SK-N-SH (cell line): ENCODE results near the gene SLC50A1. TPM values are rescaled to one million over a fixed set of nuclear protein-coding genes. Genes with fewer than 3 reads are reported as not detected.

Experiments used
- CTCF ChIA-PET: fragments of 300-600, 350-600 bp; formaldehyde crosslinking; extraction: SDS; loops from one replicate; lab custom pipeline; 2021; lab: Yijun Ruan, JAX
- POLR2A ChIA-PET: fragments of 350-600 bp; sonication (Branson Sonifier 250); formaldehyde crosslinking; extraction: SDS; loops from one replicate; lab custom pipeline; 2020; ENCODE audit warnings: antibody characterized with exemption, inconsistent platforms; lab: Yijun Ruan, JAX
- DNase-seq: peaks from one replicate; pipeline ENCODE4 v3.0.0; 2012
- H2AFZ ChIP-seq: fragments of 200-600 bp; sonication (generic); 2 replicates; pipeline ENCODE4 v1.8.1; 2016; ENCODE audit warnings: antibody characterized with exemption, mild to moderate bottlenecking, low read depth
- H3F3A ChIP-seq: fragments of 200-600 bp; sonication (generic); replicated peaks from 2 replicates; pipeline ENCODE3; 2016; ENCODE audit warnings: antibody characterized with exemption, mild to moderate bottlenecking; ENCODE audit not compliant: insufficient read depth
- H3K27ac ChIP-seq, 2 experiments: fragments of 200-500 bp in 1 of 2; fragments of 200-600 bp in 1 of 2; sonication (Bioruptor generic) in 1 of 2; sonication (generic), shearing (Covaris generic) in 1 of 2; 2 replicates each; pipeline versions ENCODE4 v1.5.1 to v1.6.1; 2014 to 2016; ENCODE audit warnings: low read depth in 2 of 2, inconsistent platforms in 1 of 2, low read length in 1 of 2, mild to moderate bottlenecking in 1 of 2, mixed read lengths in 1 of 2
- H3K27me3 ChIP-seq: fragments of 200-600 bp; sonication (generic), shearing (Covaris generic); 2 replicates; pipeline ENCODE4 v1.6.1; 2016; ENCODE audit warnings: mixed run types; ENCODE audit not compliant: insufficient read depth
- H3K36me3 ChIP-seq, 2 experiments: fragments of 200-500 bp in 1 of 2; fragments of 200-600 bp in 1 of 2; sonication (Bioruptor generic) in 1 of 2; sonication (generic) in 1 of 2; replicated peaks in 1 of 2; 2 replicates each; pipeline versions ENCODE3 to v1.5.1; 2014 to 2016; ENCODE audit warnings: low read length in 1 of 2, mild to moderate bottlenecking in 1 of 2; ENCODE audit not compliant: insufficient read depth in 2 of 2, control insufficient read depth in 1 of 2
- H3K4me1 ChIP-seq, 2 experiments: fragments of 200-500 bp in 1 of 2; fragments of 200-600 bp in 1 of 2; sonication (Bioruptor generic) in 1 of 2; sonication (generic), shearing (Covaris generic) in 1 of 2; 2 replicates each; pipeline versions ENCODE4 v1.5.1 to v1.6.1; 2014 to 2016; ENCODE audit warnings: low read depth in 1 of 2, low read length in 1 of 2, mixed run types in 1 of 2; ENCODE audit not compliant: insufficient read depth in 2 of 2, control insufficient read depth in 1 of 2
- H3K4me2 ChIP-seq: fragments of 200-600 bp; sonication (generic), shearing (Covaris generic); 2 replicates; pipeline ENCODE4 v1.6.1; 2017; ENCODE audit warnings: mixed run types
- H3K4me3 ChIP-seq, 2 experiments: fragments of 200-500 bp in 1 of 2; fragments of 200-600 bp in 1 of 2; sonication (Bioruptor generic) in 1 of 2; sonication (generic), shearing (Covaris generic) in 1 of 2; 2 replicates each; pipeline versions ENCODE4 v1.5.1 to v1.8.1; 2014 to 2016; ENCODE audit warnings: low read depth in 2 of 2, inconsistent platforms in 1 of 2, low read length in 1 of 2, mild to moderate bottlenecking in 1 of 2, mixed read lengths in 1 of 2, moderate library complexity in 1 of 2
- H3K79me2 ChIP-seq: fragments of 200-600 bp; sonication (generic); 2 replicates; pipeline ENCODE4 v1.8.1; 2017; ENCODE audit warnings: mild to moderate bottlenecking; ENCODE audit not compliant: insufficient read depth
- H3K9ac ChIP-seq: fragments of 200-600 bp; sonication (generic); 2 replicates; pipeline ENCODE4 v1.6.1; 2017; ENCODE audit warnings: mixed run types
- H3K9me2 ChIP-seq: fragments of 200-600 bp; sonication (generic); 2 replicates; pipeline ENCODE4 v1.6.1; 2017; ENCODE audit warnings: mixed run types
- H3K9me3 ChIP-seq: fragments of 200-600 bp; sonication (generic); 2 replicates; pipeline ENCODE4 v1.6.1; 2017; ENCODE audit warnings: mixed run types, mild to moderate bottlenecking, moderate library complexity
- H4K20me1 ChIP-seq: fragments of 200-600 bp; sonication (generic); 2 replicates; pipeline ENCODE4 v1.6.1; 2017; ENCODE audit warnings: mild to moderate bottlenecking, mixed run types; ENCODE audit not compliant: insufficient read depth
- FOSL2 ChIP-seq: IDR thresholded peaks from 2 replicates; pipeline ENCODE4 v1.4.0; 2012; ENCODE audit warnings: low read depth, mild to moderate bottlenecking, moderate library complexity, borderline replicate concordance
- FOXJ3 ChIP-seq: sonication (generic); formaldehyde crosslinking; IDR thresholded peaks from 2 replicates; pipeline ENCODE4 v1.5.1; 2020; ENCODE audit warnings: mild to moderate bottlenecking, missing genetic modification reagents
- NFIC ChIP-seq: IDR thresholded peaks from 2 replicates; pipeline ENCODE4 v1.4.0; 2012; ENCODE audit warnings: borderline replicate concordance
- RAD21 ChIP-seq: IDR thresholded peaks from 2 replicates; pipeline ENCODE4 v1.6.1; 2012; ENCODE audit warnings: mild to moderate bottlenecking, low read length
- RCOR1 ChIP-seq: fragments of 150-350 bp; IDR thresholded peaks from 2 replicates; pipeline ENCODE4 v1.6.1; 2017; ENCODE audit warnings: antibody characterized with exemption, low read length
- SIN3A ChIP-seq: IDR thresholded peaks from 2 replicates; pipeline ENCODE4 v1.6.1; 2012; ENCODE audit warnings: low read depth, mild to moderate bottlenecking, low read length, moderate library complexity, borderline replicate concordance
- SMC3 ChIP-seq: IDR thresholded peaks from 2 replicates; pipeline ENCODE4 v1.6.1; 2012; ENCODE audit warnings: low read depth, low read length, improper control_type of control experiment
- TAF1 ChIP-seq: IDR thresholded peaks from 2 replicates; pipeline ENCODE4 v1.6.1; 2012; ENCODE audit warnings: low read depth, mild to moderate bottlenecking, low read length, moderate library complexity, borderline replicate concordance
- TCF12 ChIP-seq: IDR thresholded peaks from 2 replicates; pipeline ENCODE4 v1.4.0; 2012
- TEAD4 ChIP-seq: IDR thresholded peaks from 2 replicates; pipeline ENCODE4 v1.4.0; 2012; ENCODE audit warnings: mild to moderate bottlenecking, borderline replicate concordance; ENCODE audit not compliant: insufficient read depth
- YY1 ChIP-seq: IDR thresholded peaks from 2 replicates; pipeline ENCODE4 v1.4.0; 2012; ENCODE audit warnings: low read depth, mild to moderate bottlenecking
- WGBS: methylation state at CpG from one replicate; pipeline ENCODE4 v1.1.6; 2017; ENCODE audit warnings: low lambda C conversion rate; 5-methylcytosine and 5-hydroxymethylcytosine counted together
- polyA plus RNA-seq, 3 experiments: library from polyadenylated mRNA; depleted of rRNA; stranded (reverse); fragments of >200 nt; gene quantifications; 2 replicates each; pipeline ENCODE4 v1.2.3, GENCODE V29; 2012
- TF ChIP-seq, protein P1 (sequence below): IDR thresholded peaks from 2 replicates; pipeline ENCODE4 v1.4.0; 2012; ENCODE audit warnings: low read depth
- TF ChIP-seq, protein P2 (sequence below): IDR thresholded peaks from 2 replicates; pipeline ENCODE4 v1.4.0; 2012; ENCODE audit warnings: low read depth, borderline replicate concordance
- TF ChIP-seq, protein P3 (sequence below): IDR thresholded peaks from 2 replicates; pipeline ENCODE4; 2012
- TF ChIP-seq, protein P4 (sequence below): IDR thresholded peaks from 2 replicates; pipeline ENCODE4 v1.4.0; 2012; ENCODE audit warnings: low read depth, borderline replicate concordance

The SLC50A1 gene
- polyA plus RNA-seq, 1 of the 3 experiments (the other 2 are of a cell fraction): 58.4 TPM

DNA sequence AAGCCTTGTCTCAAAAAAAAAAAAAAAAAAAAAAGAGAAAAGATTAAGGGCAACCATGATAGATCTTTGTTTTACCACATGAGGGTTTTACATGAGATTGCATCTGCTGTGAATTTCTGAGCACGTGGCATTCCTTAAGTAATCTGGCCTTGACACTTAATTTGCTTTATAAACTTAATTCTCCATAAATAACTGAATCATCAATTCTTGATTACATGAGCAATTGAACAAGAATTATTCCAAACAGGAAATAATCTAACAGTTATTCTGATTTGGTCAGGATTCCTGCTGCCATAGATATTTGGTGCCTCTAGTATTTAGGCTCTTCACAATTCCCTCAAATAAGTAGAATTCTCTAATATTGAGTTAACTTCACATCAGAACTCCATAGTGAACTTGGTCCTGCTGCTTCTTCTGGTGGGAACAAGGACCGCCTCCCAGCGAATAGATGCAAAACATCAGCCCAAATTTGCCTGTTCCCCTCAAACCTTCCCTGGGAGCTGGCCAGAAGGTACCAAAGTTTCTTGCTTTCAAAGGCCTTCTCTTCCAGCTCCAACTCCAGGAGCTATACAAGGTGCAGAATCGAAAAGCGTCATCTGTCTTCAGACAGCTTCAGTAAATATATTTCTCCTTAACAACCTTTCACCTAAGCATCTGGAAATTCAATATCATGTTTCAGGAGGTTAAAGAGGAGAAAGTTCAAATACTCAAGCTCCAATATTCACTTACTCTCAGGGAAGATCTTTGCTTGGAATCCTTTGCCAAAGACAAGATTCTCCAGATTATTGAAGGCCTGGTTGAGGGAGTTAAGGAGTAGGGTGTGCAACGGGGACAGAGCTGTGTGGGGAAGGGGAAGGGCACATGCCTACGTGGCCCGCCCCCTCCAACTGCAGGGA is 36.4 kb downstream of the SLC50A1 start:
- H3K4me1 ChIP-seq: peaks cover 0 to 38% of the 10 kb centered on the region in 2 experiments; a peak in 3 of 4 replicates
- H3K27me3 ChIP-seq: no peaks in the 10 kb centered on the region
- no peak for DNase-seq
- peaks cover 41% of the 10 kb centered on the region for H3K79me2 ChIP-seq
- H4K20me1 ChIP-seq: no peaks in the 10 kb centered on the region
- H2AFZ ChIP-seq: peak overlapping the region; percentile 80
- H3K9ac ChIP-seq: peak overlapping the region; percentile 96
- H3K4me2 ChIP-seq: peak overlapping the region; percentile 94
- no peaks in the 10 kb centered on the region for H3K9me3 ChIP-seq
- H3K9me2 ChIP-seq: no peaks in the 10 kb centered on the region
- CTCF ChIA-PET: interaction anchor here (0.7 to 14.8 kb wide), 30 partner anchors 7 to 403 kb away, joined by 3 to 496 read pairs (median 5); partner anchors contain the start of genes EFNA1, MTX1, SCAMP3 and THBS3
- peak overlapping the region; percentile 92; a peak in 3 of 4 replicates for H3K27ac ChIP-seq
- no peak for TF ChIP-seq FOXJ3 (CRISPR knock-in tag)
- TF ChIP-seq, protein P1, sequence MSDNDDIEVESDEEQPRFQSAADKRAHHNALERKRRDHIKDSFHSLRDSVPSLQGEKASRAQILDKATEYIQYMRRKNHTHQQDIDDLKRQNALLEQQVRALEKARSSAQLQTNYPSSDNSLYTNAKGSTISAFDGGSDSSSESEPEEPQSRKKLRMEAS: 0 out of 2 replicates have a peak, but pooled peaks have one; percentile 32
- H3F3A ChIP-seq: peaks cover 51% of the 10 kb centered on the region
- peaks cover 19 to 23% of the 10 kb centered on the region in 2 experiments for H3K36me3 ChIP-seq
- H3K4me3 ChIP-seq: peak overlapping the region; percentile 75 to 93
- WGBS: 36% methylated on average over 8 of the region's 8 CpGs
- POLR2A ChIA-PET: interaction anchor here (0.7 to 1.6 kb wide), 5 partner anchors 22 to 121 kb away, joined by 3 to 12 read pairs (median 5); partner anchors contain the start of genes ADAM15 and CLK2

DNA sequence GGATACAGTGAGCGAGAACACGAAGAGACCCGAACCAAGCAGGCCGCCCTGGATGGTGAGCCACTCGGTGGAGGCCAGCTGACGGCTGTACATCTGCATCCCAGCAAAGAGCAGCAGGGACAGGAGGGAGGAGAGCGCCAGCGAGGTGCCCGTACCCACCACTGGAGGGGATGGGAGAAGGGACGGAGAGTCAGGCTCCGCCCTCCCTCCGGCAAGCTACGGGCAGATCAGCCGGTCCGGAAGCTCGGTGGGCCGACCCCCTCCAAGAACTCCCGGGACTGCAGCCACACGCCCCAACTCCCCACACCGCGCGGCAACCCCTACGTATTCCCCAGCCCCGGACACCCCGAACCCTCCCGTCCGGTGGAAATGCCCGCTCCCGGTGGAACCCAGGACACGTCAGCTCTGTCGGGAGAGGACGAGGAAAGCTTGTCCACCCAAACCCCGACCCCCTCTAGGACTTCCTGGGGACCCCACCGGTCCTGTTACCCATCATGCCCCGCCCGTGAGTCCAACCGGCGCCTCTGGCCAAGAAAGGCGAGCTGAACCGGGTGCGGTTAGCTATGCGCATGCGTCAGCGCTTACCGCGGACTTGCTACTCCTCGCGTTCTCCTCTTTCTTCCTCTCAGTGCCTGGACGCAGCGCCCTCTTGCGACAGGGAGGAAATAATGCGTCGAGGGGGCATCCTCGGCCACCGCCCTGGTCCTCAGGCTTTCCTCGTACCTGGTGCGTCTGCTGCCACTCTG is 37.3 kb downstream of the SLC50A1 start, which contains the start of gene KRTCAP2:
Gene KRTCAP2, minus strand, starts transcription at position 573 of the 746 bp plus-strand sequence. Its CDS starts 80 bp downstream, at position 493.
- Histone ChIP-seq H3F3A (peaks cover 48% of the 10 kb centered on the region), H3K9me3 (no peaks in the 10 kb centered on the region), H2AFZ (peak within 1 kb of the TSS; percentile 80), H3K36me3 (peaks cover 19 to 32% of the 10 kb centered on the region in 2 experiments), H3K9me2 (no peaks in the 10 kb centered on the region), H3K27ac (peak within 1 kb of the TSS; percentile 92), H4K20me1 (no peaks in the 10 kb centered on the region), H3K9ac (peak within 1 kb of the TSS; percentile 96), H3K4me1 (peaks cover 0 to 33% of the 10 kb centered on the region in 2 experiments; a peak in 3 of 4 replicates), H3K4me3 (peak within 1 kb of the TSS; percentile 75 to 93), H3K79me2 (peaks cover 41% of the 10 kb centered on the region), H3K4me2 (peak within 1 kb of the TSS; percentile 94), H3K27me3 (no peaks in the 10 kb centered on the region)
- WGBS: 2% methylated on average over 12 of the region's 57 CpGs
- POLR2A ChIA-PET: interaction anchor here (0.7 to 1.6 kb wide), 8 partner anchors 21 to 122 kb away, joined by 3 to 12 read pairs (median 4); partner anchors contain the start of genes ADAM15, CLK2, DPM3 and SLC50A1
- CTCF ChIA-PET: interaction anchor here (0.6 to 14.8 kb wide), 45 partner anchors 8 to 585 kb away, joined by 3 to 496 read pairs (median 4); partner anchors contain the start of genes ADAM15, DPM3, EFNA1 and ENTREP3
- peak; percentile 94 for DNase-seq
- TF ChIP-seq SMC3 (no peak), YY1 (no peak), NFIC (no peak; the same call in 1 of the 2 replicates), TAF1 (peak; percentile 80), SIN3A (peak; percentile 82; the same call in 1 of the 2 replicates), RAD21 (no peak), FOSL2 (no peak), TEAD4 (no peak), TCF12 (no peak; the same call in 1 of the 2 replicates), RCOR1 (peak; percentile 34; the same call in 1 of the 2 replicates)
- TF ChIP-seq, protein P2, sequence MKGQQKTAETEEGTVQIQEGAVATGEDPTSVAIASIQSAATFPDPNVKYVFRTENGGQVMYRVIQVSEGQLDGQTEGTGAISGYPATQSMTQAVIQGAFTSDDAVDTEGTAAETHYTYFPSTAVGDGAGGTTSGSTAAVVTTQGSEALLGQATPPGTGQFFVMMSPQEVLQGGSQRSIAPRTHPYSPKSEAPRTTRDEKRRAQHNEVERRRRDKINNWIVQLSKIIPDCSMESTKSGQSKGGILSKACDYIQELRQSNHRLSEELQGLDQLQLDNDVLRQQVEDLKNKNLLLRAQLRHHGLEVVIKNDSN: no peak; the same call in 1 of the 2 replicates
- TF ChIP-seq, protein P3, sequence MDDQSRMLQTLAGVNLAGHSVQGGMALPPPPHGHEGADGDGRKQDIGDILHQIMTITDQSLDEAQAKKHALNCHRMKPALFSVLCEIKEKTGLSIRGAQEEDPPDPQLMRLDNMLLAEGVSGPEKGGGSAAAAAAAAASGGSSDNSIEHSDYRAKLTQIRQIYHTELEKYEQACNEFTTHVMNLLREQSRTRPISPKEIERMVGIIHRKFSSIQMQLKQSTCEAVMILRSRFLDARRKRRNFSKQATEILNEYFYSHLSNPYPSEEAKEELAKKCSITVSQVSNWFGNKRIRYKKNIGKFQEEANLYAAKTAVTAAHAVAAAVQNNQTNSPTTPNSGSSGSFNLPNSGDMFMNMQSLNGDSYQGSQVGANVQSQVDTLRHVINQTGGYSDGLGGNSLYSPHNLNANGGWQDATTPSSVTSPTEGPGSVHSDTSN: no peak; the same call in 1 of the 2 replicates
- TF ChIP-seq, protein P1: no peak
- TF ChIP-seq, protein P4, sequence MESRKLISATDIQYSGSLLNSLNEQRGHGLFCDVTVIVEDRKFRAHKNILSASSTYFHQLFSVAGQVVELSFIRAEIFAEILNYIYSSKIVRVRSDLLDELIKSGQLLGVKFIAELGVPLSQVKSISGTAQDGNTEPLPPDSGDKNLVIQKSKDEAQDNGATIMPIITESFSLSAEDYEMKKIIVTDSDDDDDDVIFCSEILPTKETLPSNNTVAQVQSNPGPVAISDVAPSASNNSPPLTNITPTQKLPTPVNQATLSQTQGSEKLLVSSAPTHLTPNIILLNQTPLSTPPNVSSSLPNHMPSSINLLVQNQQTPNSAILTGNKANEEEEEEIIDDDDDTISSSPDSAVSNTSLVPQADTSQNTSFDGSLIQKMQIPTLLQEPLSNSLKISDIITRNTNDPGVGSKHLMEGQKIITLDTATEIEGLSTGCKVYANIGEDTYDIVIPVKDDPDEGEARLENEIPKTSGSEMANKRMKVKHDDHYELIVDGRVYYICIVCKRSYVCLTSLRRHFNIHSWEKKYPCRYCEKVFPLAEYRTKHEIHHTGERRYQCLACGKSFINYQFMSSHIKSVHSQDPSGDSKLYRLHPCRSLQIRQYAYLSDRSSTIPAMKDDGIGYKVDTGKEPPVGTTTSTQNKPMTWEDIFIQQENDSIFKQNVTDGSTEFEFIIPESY: peak; percentile 70; the same call in 1 of the 2 replicates
